ENCODE measurements around the gene HNRNPA3.
"Not testable (repeated sequence)": the region's sequence is repeated elsewhere in the genome, so short reads cannot be mapped to it uniquely, and the experiment has no call there.

Gene HNRNPA3

DNA sequence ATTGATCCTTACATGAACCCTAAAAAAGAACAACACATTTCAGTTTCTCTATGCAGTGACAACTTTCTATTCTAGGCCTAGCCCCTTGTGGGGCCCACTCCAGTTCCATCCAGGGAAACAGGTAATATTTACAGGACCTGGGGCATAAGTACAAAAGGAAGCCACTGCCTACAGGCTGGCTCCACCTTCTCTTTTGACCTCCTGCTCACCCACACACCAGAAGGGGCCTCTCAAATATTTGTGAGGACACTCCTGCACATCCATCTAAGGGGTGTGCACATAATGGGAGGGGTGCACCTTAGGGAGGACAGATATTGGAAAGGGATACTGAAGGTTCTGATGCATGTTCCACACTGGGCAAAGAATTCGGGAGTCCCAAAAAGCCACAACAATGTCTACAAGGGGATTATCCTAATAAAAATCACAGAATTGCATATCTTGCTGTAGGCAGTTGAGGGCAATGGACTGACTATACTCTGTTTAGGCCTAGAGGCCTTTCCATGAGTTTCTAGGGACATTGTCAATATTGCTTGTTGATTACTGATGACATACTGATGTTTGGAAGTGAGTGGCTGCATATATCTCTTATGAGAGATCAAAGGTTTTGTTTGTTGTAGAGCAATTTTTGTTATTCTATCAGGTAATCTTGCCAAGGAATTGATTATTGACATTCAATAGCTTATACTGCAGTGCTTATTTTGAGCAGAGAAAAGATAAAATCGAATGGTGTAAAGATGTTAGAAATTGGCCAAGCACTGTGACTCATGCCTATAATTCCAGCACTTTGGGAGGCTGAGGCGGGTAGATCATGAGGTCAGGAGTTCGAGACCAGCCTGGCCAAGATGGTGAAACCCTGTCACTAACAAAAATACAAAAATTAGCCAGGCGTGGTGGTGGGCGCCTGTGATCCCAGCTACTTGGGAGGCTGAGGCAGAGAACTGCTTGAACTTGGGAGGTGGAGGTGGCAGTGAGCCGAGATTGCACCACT is 23.8 kb upstream of the HNRNPA3 start:
- no peak for DNase-seq

DNA sequence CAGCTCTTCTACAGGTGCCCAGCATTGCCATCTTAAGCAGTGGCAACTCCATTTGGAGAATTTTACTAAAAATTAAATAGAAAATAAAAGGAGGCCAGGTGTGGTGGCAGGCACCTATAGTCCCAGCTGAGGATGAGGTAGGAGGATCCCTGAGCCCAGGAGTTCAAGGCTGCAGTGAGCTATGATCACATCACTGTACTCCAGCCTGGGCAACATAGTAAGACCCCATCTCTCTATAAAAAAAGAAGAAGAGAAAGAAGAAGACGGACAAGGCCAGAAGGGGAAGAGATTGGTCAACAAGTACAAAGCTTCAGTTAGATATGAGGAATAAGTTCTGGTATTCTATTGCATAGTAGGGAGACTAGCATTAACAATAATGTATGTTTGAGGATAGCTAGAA is 21.7 kb upstream of the HNRNPA3 start:
- DNase-seq = no peak

DNA sequence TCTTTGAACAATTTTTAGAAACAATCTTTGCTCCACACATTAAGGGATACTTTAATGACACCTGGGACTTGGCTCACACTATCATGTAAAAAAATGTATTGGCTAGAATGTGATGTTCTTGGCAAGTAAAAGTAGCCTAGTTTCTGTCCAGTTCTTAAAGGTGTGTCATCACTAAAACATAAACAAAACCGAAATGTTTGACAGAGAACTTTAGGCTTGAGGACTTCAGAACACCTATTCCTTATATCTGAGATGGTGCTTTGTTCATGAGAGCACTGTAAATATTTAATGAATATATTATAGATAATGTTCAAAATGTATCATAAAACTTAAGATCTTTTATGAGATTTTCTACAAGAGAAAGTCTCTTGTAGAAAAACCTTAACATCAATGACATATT is 19.8 kb upstream of the HNRNPA3 start:
- no peak for DNase-seq

DNA sequence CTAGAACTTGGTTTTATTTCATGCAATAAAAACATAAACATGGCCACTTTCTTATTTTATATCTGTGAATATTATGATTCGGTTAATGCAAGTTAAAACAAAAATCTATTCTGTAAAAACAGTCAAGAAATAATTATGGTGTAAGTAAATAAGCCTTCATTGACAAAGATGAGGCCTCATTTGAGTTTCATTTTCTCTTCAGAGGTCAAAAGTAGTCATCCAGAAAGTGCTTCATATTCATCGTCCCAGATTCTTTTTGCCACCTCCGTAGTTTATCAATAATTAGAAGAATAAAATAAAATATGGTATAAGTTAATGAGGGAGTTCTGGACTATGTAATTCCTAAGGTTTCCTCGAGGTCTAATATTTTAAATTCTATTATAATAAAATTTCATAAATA is 19.4 kb upstream of the HNRNPA3 start:
- no peak for DNase-seq

DNA sequence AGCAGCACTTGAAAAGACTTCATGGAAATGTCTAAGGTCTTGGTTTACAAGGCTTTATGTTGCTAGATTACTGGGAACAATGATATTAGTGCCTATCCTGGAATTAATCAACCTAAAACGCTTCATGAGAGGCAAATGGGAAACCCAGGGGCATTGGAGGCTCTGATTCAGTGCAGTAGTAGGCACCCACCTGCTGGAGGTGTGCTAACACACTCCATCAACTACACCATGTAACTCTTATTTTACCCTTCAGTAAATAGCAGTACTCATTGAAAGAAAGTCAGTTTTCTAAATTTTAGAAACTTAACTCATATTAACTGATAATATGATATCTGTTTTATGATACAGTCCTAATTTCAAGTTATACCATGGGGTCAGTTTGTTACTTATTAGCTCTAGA is 17.4 kb upstream of the HNRNPA3 start:
- no peak for DNase-seq

DNA sequence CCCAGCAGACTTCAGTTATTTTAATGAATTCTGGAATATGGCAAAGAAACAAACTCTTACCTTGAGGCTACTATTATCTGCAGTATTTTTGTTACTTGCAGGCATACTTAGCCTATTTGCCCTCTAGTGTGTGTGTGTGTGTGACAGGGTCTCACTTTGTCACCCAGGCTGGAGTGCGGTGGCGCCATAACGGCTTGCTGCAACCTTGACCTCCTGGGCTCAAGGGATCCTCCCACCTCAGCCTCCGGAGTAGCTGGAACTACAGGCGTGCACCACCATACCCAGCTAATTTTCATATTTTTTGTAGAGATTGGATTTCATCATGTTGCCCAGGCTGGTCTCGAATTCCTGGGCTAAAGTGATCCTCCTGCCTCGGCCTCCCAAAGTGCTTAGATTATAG is 12.2 kb upstream of the HNRNPA3 start:
- DNase-seq = not testable (repeated sequence)

DNA sequence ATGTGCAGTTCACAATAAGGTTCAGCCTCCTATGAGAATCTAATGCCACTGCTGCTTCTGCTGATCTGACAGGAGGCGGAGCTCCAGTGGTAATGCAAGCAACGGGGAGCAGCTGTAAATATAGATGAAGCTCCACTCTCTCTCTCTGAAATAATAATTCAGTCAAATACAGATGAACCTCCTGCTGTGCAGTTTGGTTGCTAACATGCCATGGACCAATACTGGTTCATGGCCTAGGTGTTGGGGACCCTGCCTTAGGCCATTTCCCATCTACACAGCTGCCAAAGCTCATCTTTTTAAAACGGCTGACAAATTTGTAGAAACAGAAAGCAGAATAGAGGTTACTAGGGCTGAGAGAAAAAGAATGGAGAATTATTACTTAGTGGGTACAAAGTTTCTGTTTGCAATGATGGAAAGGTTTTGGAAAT is 10.7 kb upstream of the HNRNPA3 start:
- DNase-seq = no peak

DNA sequence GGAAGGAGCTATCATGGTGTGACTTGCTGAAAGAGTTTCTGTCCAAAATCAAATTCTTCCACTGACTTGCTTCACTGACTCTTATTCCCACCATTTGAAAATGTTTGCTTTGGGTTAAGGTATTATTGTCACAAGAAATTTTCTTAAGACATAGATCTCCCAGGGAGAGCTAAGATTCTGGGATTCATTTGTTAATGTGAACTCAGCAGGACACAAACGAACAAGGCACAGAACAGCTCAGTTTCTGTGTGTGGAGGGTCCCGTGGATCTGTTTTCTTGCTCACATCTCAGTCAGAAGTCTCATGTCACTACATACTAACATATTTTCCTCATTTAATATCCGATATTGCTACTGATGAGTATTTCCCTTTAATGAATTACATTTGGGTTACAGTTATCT is 8.2 kb upstream of the HNRNPA3 start:
- DNase-seq = no peak

DNA sequence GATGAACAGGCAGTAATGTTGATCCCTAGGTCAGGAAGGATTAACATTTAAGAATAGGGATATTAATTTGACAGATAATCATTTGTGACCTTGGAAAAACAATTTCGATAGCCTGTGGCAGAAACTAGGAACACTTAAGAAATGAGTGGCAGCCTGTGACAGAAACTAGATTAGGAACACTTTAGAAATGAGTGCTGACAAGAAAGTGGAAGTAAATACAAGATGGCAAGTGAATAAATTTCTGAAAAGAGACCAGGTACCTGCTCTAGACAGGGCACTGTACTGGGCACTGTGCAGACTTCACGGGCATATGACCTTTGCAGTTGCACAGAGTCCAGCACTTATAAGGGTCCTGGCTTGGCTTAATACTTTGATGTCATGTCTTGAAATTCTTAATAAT is 5.5 kb upstream of the HNRNPA3 start:
- no peak for DNase-seq

DNA sequence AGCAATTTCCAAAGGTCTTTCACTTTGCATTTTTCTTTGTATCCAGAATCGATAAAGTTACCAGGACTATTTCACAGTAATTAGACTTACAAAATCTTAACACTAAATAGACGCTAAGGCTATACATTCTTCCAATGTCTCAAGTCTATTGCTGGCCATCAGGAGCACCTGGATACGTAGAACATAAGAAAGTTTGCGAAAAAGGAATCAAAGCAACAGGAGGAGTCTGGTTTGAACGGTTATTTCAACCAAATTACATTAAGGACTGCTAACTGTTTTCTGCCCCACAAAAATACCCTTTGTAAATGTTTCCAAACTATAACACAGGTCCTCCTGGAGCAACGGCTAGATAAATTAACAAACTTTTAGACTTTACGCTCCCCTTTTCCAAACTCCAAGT is 1.4 kb upstream of the HNRNPA3 start:
- no peak for DNase-seq

DNA sequence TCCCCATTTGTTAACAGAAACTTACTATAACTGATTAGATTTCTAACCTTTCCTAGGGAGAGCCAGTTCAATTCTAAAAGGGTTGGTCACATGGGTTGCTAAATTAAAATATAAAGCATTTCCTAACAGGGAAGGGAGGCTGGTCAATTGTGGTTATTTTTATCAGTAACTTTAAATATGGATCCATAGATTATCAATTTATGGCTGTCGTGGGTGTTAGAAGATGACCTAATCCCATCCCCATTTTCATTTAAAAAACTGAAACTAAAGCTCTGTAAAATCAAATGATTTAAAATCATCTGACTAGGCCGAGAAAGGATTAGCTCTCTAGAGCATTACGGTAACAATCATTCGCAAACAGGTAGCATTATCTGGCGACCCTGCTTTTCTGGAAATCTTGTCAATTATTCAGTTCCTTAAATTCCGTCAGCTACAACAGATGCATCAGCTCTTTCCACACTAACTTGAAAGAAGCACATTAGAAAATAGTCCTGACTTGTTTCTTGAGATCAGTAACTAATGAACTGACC is 953 bp upstream of the HNRNPA3 start:
- no peak for DNase-seq

DNA sequence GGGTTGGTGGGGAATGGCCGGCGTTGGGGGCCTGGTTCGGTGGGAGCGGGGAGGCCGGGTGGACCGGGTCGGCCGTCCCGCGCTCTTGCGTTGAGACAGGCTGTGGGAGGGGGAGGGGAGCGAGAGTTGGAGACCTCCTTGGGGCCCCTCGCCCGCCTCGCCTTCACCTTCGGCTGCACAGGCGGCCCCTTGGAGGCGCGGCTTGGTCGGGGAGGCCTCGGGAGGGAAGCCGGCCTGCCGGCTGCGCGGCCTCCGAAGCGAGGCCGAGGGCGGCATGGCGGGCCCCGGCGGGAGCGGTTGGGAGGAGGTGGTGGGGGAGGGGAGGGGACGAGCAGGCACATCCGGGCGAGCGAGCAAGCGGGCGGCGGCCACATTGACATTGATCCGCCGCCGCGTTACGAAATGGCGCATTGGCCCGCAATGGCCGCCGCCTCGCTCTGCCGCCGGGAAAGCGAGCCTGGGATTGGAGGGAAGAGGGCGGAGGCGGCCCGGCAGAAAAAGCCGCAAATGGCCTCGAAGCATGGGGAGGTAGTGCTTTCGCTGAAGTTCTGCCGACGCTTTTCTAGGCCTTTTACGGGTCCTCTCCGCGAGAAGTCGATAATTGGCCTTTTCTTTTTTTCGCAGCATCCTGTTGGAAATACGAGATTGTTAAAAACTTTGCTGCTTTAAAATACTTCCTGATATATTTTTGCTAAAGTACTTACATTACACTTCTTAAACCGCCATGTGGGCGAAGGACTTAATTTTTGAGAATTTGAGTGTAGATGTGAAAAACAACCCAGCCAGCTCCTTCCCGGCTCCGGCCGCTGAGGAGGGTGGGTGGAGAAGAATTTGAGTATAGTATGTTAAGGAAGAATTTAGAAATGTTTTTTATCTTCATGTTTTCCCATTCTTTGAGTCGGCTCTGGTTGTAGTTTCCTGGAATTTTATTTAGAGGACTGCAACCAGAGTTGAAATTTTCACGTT is 580 bp downstream of the HNRNPA3 start:
- DNase-seq = peak; percentile 91

DNA sequence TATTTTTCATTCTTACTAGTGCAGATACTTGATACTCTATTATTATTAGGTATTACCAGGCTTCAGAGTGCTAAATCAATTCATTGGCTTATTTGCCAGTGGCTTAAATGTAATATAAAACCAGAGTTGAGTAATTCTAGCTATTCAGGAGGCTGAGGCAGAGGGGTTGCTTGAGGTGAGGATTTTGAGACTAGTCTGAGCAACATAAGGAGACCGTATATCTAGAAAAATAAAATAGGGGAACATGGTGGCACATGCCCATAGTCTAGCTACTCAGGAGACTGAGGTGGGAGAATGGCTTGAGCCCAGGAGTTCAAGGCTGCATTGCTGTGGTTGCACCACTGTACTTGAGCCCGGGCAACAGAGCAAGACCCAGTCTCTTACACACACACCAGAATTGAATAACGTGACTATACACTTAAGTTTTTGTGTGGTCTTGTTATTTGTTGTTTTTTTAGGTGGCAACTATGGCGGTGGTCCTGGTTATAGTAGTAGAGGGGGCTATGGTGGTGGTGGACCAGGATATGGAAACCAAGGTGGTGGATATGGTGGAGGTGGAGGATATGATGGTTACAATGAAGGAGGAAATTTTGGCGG is 4.8 kb downstream of the HNRNPA3 start:
- DNase-seq = no peak

DNA sequence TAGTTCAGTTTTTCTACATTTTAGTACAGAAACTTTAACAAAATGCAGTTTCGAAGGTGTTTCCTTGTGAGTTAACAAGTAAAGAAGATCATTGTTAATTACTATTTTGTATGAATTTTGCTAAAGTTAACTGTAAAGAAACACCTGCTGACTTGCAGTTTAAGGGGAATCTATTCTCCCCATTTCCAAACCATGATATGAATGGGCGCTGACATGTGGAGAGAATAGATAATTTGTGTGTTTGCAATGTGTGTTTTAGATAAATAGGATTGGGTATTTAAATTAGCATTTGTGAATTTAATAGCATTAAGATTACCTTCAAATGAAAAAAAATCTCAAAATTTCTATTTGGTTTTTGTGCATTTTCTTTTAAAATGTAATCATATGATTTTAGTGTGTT is 7.2 kb downstream of the HNRNPA3 start:
- DNase-seq = not testable (repeated sequence)

DNA sequence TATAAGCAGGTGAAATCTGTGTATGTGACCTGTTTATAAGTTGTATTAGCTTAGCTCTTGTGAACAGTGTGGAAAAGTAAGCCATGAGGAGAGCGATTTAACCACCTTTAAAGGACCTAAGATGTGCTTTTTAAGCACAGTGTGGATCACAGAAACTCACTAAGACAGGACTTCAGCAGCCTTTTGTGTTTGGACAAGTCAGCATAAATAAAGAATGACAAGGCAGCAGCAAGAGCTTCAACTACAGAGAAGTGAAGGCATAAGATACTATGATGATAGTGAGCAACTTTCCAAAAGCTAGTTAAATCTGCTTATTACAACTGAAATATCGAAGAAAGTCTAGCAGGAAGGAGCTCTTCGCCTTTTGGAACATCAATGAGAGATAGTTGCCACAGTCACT is 8.9 kb downstream of the HNRNPA3 start:
- no peak for DNase-seq

DNA sequence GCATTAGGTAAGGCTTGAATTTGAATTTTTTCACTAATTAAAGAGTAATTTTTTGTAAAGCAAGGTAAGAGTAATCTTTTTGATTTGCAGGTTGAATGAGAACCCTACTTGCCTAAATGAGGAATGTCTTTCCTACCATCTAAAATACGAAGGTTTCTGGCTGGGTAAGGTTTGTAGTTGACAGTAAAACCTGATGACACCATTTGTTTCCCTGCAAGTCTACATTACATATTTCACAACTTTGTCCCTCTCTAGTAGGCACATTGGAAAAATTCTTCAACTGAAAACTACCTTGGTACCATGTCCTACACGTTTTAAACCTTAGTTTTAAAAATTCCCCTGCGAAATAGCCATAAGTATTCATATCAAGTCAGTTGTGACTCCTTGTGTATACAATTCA is 9.4 kb downstream of the HNRNPA3 start:
- DNase-seq = no peak

DNA sequence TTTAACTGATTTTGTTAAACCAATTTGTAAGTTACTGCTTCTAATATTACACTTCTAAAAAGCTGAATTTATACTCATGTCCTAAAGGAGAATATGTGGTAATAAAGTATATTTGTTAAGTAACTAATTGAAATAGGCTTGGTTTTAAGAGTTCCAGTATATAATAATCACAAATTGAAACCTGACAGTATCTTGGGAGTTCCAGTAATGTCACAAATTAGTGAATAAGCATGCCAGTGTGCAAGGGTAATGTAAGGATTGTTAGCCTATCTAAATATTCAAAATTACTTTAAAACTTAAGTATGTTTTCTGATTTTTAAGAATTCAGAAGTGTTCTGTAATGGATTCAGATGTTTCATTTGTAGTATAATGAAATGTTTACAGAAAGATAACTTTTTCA is 10.8 kb downstream of the HNRNPA3 start:
- not testable (repeated sequence) for DNase-seq

DNA sequence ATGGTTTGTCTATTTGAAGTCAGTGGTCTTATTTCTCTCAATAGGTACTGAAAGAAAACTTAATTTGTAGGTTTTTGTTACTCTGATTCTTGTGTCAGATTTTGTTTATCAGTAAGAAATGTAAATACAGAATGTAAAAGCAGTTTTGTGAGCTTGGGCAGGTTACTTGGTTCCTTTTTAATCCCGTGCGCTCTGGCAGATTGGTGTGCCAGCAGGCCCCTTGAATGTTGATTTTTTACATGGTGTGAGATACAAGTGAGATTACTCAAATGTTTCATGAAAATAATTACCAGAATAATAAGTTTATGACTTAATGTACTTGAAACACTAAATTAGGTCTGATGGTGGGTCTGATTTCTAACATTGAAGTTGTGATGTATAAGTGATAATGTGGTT is 13.4 kb downstream of the HNRNPA3 start:
- DNase-seq = no peak

DNA sequence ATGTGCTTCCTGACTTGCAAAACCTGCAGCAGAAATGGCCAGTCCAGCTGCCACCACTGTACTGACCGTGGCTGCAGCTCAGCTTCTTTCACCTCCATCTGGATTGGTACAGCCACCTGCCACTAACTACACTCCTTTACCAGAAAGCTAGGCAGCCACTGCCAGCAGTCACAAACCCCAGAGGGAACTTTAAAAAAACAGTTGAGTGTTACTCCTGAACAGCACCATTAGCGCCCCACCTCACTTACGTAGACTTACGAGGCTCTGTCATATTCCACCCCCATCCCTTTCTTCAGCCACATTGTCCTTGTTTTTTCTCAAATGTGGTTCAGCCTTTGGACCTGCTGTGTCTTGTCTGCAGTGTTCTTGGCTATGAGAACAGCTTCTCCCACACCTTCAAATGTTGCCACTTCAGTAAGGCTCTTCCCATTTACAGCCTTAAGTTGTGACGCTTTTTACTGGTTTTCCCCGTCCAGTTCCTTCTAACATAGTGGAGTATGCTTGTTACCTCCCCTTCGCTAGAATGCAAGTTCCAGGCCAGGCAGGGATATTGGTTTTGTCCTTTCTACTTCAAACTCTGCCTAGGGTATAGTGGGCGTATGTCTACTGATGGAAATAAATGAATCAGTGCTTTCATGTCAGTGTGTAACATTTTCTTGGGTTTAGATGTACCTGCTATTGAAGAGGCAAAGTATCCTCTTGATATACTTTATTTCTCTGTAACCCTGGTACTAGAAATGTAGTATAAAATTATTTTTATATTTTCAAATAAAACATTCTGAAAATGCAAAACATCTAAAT is 17.0 kb downstream of the HNRNPA3 start:
- no peak for DNase-seq

DNA sequence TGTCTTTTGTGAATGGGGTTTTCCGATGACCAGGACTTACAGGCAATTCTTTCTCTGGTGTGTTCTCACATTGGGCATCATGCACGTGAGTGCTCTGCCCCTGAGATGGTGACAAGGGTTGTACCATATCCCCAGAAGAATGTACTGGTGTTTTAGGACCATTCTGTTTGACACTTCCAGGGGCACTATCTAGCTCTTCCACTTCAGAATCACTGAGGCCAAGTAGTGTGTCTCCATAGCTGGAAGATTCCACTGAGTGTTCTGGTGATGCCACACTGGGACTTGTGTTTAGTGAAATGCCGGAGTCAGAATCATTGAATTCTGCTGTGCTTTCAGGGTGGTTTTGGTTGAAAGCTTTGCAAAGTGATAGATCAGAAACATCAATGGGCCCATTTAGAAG is 18.7 kb downstream of the HNRNPA3 start:
- no peak for DNase-seq

DNA sequence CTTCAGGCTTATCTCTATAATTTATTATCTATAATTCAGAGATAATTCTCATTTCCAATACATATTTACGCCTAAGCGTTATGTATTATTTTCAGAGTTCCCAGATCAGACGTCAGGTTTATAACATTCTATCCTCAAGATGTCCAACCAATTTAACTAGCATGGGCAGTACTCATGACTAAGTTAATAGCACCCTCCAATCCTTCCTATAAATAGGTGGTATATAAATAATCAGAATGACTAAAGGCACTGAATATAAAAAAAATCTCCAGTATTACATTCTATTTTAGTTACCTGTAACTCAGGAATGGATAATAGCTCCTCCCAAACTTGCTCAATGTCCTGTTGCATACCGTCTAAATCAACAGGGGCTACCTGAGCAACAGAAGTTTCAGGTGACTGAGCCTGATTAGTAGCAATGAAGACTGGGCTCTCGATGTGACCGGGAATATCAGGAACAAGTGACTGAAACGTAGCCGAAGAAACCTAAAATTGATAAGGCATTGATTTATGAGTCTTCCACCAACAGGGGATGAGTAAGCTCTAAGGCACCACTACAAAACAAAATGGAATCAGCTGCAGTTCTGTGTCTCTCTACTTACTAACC is 19.6 kb downstream of the HNRNPA3 start:
- no peak for DNase-seq

DNA sequence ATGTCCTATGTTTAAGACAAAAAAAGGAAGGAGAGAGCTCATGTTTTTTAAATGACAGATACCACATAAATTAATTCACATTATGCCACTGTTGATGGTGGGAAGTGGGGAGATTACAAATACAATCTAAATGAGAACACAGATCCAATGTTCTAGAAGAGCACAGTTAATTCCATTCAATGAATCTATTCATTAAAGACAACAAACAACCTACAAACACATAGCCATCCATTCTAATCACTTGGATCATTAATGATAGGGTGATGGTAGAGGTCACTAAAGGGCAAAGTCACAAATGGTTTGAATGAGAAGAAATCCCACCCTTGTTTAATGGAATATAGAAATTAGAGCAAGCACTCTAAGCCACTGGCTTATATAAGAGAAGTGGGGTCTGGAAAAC is 21.7 kb downstream of the HNRNPA3 start:
- no peak for DNase-seq

Data from T-helper 9 cell (primary cell).